Fibroblast of lung (primary cell): ENCODE data around the gene SFI1. TPM values are rescaled to one million over a fixed set of nuclear protein-coding genes. Genes with fewer than 3 reads are reported as not detected.
"Not testable (repeated sequence)": the region's sequence is repeated elsewhere in the genome, so short reads cannot be mapped to it uniquely, and the experiment has no call there.

ENCODE experiments used
- DNase-seq, 2 donors: peaks; one replicate each; pipeline versions ENCODE4 v3.0.0 to v3.0.0-alpha.2; 2010; ENCODE audit warnings: low read depth in 2 of 2
- H2AFZ ChIP-seq: 2 replicates; pipeline ENCODE4 v1.5.1; 2012; ENCODE audit warnings: low read length, control low read depth, inconsistent platforms
- H3K27ac ChIP-seq: 2 replicates; pipeline ENCODE4 v1.5.1; 2011; ENCODE audit warnings: low read length, control low read depth; ENCODE audit not compliant: insufficient read depth
- H3K27me3 ChIP-seq: 2 replicates; pipeline ENCODE4 v1.5.1; 2011; ENCODE audit warnings: mild to moderate bottlenecking, low read length; ENCODE audit not compliant: control insufficient read depth, insufficient read depth
- H3K36me3 ChIP-seq: 2 replicates; pipeline ENCODE4 v1.5.1; 2011; ENCODE audit warnings: low read length; ENCODE audit not compliant: control insufficient read depth, insufficient read depth
- H3K4me1 ChIP-seq: 2 replicates; pipeline ENCODE4 v1.5.1; 2011; ENCODE audit warnings: low read length; ENCODE audit not compliant: control insufficient read depth, insufficient read depth; ENCODE audit errors: extremely low read depth
- H3K4me2 ChIP-seq: 2 replicates; pipeline ENCODE4 v1.5.1; 2011; ENCODE audit warnings: low read length, control low read depth; ENCODE audit not compliant: insufficient read depth; ENCODE audit errors: extremely low read depth
- H3K4me3 ChIP-seq, 4 experiments: fragments of 200-600 bp in 1 of 4; sonication (generic) in 1 of 4; replicated peaks in 1 of 4; 2 replicates each; pipeline ENCODE4 v1.5.1; 2011 to 2016; ENCODE audit warnings: low read length in 4 of 4, low read depth in 3 of 4, mild to moderate bottlenecking in 3 of 4, control low read depth in 2 of 4, inconsistent platforms in 1 of 4, mixed read lengths in 1 of 4; ENCODE audit not compliant: insufficient read depth in 1 of 4; ENCODE audit errors: control extremely low read depth in 1 of 4
- H3K79me2 ChIP-seq: 2 replicates; pipeline ENCODE4 v1.5.1; 2012; ENCODE audit warnings: mild to moderate bottlenecking, low read length, inconsistent platforms; ENCODE audit not compliant: control insufficient read depth, insufficient read depth
- H3K9ac ChIP-seq: 2 replicates; pipeline ENCODE4 v1.5.1; 2011; ENCODE audit warnings: mild to moderate bottlenecking, low read length, control low read depth; ENCODE audit not compliant: insufficient read depth
- H3K9me3 ChIP-seq: 2 replicates; pipeline ENCODE4 v1.5.1; 2012; ENCODE audit warnings: low read depth, low read length; ENCODE audit not compliant: control insufficient read depth, insufficient read depth
- H4K20me1 ChIP-seq: 2 replicates; pipeline ENCODE4 v1.5.1; 2011; ENCODE audit warnings: low read length; ENCODE audit not compliant: control insufficient read depth, insufficient read depth; ENCODE audit errors: extremely low read depth
- CTCF ChIP-seq, 2 donors: IDR thresholded peaks in 1 of 2; conservative IDR thresholded peaks in 1 of 2; 1 replicate in 1 of 2; 2 replicates in 1 of 2; pipeline ENCODE4 v1.5.1; 2011 to 2012; ENCODE audit warnings: low read length in 2 of 2, control low read depth in 1 of 2, inconsistent platforms in 1 of 2, low read depth in 1 of 2, mild to moderate bottlenecking in 1 of 2
- EZH2 ChIP-seq: IDR thresholded peaks from 2 replicates; pipeline ENCODE4 v1.5.1; 2012; ENCODE audit warnings: low read length, control low read depth, mild to moderate bottlenecking; ENCODE audit errors: missing control alignments
- polyA plus RNA-seq, 2 donors: library from polyadenylated mRNA; depleted of rRNA in 1 of 2; stranded (reverse) in 1 of 2; unstranded in 1 of 2; fragments of >200 nt; gene quantifications; 2 replicates each; pipeline ENCODE4 v1.2.1, GENCODE V29; 2011 to 2012; ENCODE audit warnings: missing spikeins in 1 of 2
- total RNA-seq: library from RNA; depleted of rRNA; stranded (reverse); fragments of >200 nt; gene quantifications from 2 replicates; pipeline ENCODE4 v1.2.1, GENCODE V29; 2014

SFI1 gene
- total and polyA plus RNA-seq, 2 donors (not counting 1 experiment from before 2014, with no cell fraction given), result 3.6 to 11.4 TPM

- no peak for DNase-seq
- Histone ChIP-seq H3K9ac (no peak overlapping the region), H4K20me1 (no peaks in the 10 kb centered on the region), H3K79me2 (peaks cover 10% of the 10 kb centered on the region), H3K36me3 (no peaks in the 10 kb centered on the region), H3K4me3 (no peak overlapping the region), H3K27me3 (no peaks in the 10 kb centered on the region), H3K27ac (no peak overlapping the region), H2AFZ (no peak overlapping the region), H3K9me3 (no peaks in the 10 kb centered on the region), H3K4me1 (peaks cover 4% of the 10 kb centered on the region), H3K4me2 (no peak overlapping the region)
- TF ChIP-seq CTCF (conservative IDR thresholded peaks at IDR 0.05 in 1 of 2, IDR thresholded peaks at IDR 0.05 in 1 of 2; ENCODE audit: low read depth in 1 of 2, low read length in 2 of 2) (no peak), EZH2 (no peak)
Measured at GRCh38 chr22:31501738-31502137, 5.4 kb downstream of the SFI1 start.

GRCh38 chr22:31503211-31503964 is 7.1 kb downstream of the SFI1 start:
- Histone ChIP-seq H3K4me3 (no peak overlapping the region), H3K79me2 (peaks cover 3% of the 10 kb centered on the region), H3K4me2 (no peak overlapping the region), H3K27me3 (no peaks in the 10 kb centered on the region), H3K9me3 (no peaks in the 10 kb centered on the region), H3K27ac (no peak overlapping the region), H3K36me3 (no peaks in the 10 kb centered on the region), H4K20me1 (no peaks in the 10 kb centered on the region), H3K4me1 (peaks cover 4% of the 10 kb centered on the region), H2AFZ (no peak overlapping the region), H3K9ac (no peak overlapping the region)
- TF ChIP-seq CTCF (conservative IDR thresholded peaks at IDR 0.05 in 1 of 2, IDR thresholded peaks at IDR 0.05 in 1 of 2; ENCODE audit: low read depth in 1 of 2, low read length in 2 of 2) (no peak), EZH2 (no peak)
- no peak for DNase-seq

GRCh38 chr22:31504282-31504681 is 7.9 kb downstream of the SFI1 start:
- Histone ChIP-seq H4K20me1 (no peaks in the 10 kb centered on the region), H2AFZ (no peak overlapping the region), H3K9me3 (no peaks in the 10 kb centered on the region), H3K36me3 (no peaks in the 10 kb centered on the region), H3K79me2 (peaks cover 3% of the 10 kb centered on the region), H3K4me3 (no peak overlapping the region), H3K9ac (no peak overlapping the region), H3K4me2 (no peak overlapping the region), H3K27ac (peak overlapping the region; percentile 37), H3K4me1 (peaks cover 4% of the 10 kb centered on the region), H3K27me3 (no peaks in the 10 kb centered on the region)
- peak in 1 of 2 donors; percentile 62 for DNase-seq
- TF ChIP-seq CTCF (conservative IDR thresholded peaks at IDR 0.05 in 1 of 2, IDR thresholded peaks at IDR 0.05 in 1 of 2; ENCODE audit: low read depth in 1 of 2, low read length in 2 of 2) (no peak), EZH2 (no peak)

- not testable (repeated sequence) for H4K20me1 ChIP-seq, H3K27ac ChIP-seq
Measured at GRCh38 chr22:31507517-31507916, 11.2 kb downstream of the SFI1 start.

More at GRCh38 chr22:31507517-31507916, 11.2 kb downstream of the SFI1 start:
- H3K9me3 ChIP-seq, H3K4me2 ChIP-seq, H3K9ac ChIP-seq, H3K4me1 ChIP-seq, H3K36me3 ChIP-seq, H3K27me3 ChIP-seq, H3K4me3 ChIP-seq, DNase-seq, H2AFZ ChIP-seq, H3K79me2 ChIP-seq: not testable (repeated sequence)
